Measurements from ENCODE around the gene KIRREL1.

Gene KIRREL1

DNA sequence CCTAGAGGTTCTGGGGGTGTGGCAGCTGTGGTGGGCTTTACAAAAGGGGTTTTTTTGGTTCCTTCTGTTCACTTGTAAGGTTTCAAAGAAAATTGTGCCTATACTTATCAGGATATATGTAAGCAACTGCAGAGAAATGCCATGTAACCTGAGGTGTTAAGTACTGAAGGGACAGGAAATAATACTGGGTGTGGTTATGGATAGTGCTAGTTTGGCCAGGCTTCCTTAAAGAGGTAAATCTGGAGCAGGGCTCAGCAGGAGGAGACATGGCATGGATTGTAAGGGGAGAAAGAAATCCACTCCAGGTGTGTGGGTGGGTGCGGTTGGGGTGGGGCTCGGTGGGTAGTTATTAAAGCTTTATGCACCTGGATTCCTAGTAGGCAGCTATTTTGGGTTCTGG is 28.3 kb downstream of the KIRREL1 start:
- H3K9ac ChIP-seq (ENCODE audit: low read length) = no peak overlapping the region
- H2BK5ac ChIP-seq (ENCODE audit: low read length) = no peak overlapping the region
- no peaks in the 10 kb centered on the region for H3K36me3 ChIP-seq (ENCODE audit: control insufficient read depth, insufficient read depth, low read length)
- H2AK5ac ChIP-seq (ENCODE audit: low read length) = no peak overlapping the region
- no peak overlapping the region for H2BK15ac ChIP-seq (replicated peaks; ENCODE audit: low read depth)
- H3K27ac ChIP-seq (ENCODE audit: low read depth, low read length) = no peak overlapping the region
- H3K23ac ChIP-seq (ENCODE audit: low read length) = no peak overlapping the region
- no CpG with 5 or more reads among the region's 2 CpGs for WGBS (ENCODE audit: extremely low coverage, insufficient coverage, low lambda C conversion rate)
- H4K5ac ChIP-seq (ENCODE audit: low read length) = no peak overlapping the region
- peaks cover 33% of the 10 kb centered on the region for H3K4me1 ChIP-seq (ENCODE audit: control insufficient read depth, low read depth, low read length)
- peaks cover 27% of the 10 kb centered on the region for H3K79me2 ChIP-seq (ENCODE audit: control insufficient read depth, insufficient read depth, low read length)
- no peak overlapping the region for H4K8ac ChIP-seq (ENCODE audit: low read depth, low read length)
- no peak overlapping the region for H2BK120ac ChIP-seq (ENCODE audit: low read depth, low read length)
- H3K4me2 ChIP-seq (ENCODE audit: low read length) = no peak overlapping the region
- no peak overlapping the region for H3K4ac ChIP-seq (ENCODE audit: low read depth, low read length)
- H3K27me3 ChIP-seq (ENCODE audit: insufficient read depth, low read length, poor library complexity) = no peaks in the 10 kb centered on the region
- no peak overlapping the region for H3K56ac ChIP-seq (ENCODE audit: low read length)
- H3K79me1 ChIP-seq (ENCODE audit: low read length) = peaks cover 24% of the 10 kb centered on the region
- no peak for DNase-seq
- H3K4me3 ChIP-seq (ENCODE audit: low read length) = no peak overlapping the region
- peak overlapping the region; percentile 45 for H3K18ac ChIP-seq (ENCODE audit: low read length)

DNA sequence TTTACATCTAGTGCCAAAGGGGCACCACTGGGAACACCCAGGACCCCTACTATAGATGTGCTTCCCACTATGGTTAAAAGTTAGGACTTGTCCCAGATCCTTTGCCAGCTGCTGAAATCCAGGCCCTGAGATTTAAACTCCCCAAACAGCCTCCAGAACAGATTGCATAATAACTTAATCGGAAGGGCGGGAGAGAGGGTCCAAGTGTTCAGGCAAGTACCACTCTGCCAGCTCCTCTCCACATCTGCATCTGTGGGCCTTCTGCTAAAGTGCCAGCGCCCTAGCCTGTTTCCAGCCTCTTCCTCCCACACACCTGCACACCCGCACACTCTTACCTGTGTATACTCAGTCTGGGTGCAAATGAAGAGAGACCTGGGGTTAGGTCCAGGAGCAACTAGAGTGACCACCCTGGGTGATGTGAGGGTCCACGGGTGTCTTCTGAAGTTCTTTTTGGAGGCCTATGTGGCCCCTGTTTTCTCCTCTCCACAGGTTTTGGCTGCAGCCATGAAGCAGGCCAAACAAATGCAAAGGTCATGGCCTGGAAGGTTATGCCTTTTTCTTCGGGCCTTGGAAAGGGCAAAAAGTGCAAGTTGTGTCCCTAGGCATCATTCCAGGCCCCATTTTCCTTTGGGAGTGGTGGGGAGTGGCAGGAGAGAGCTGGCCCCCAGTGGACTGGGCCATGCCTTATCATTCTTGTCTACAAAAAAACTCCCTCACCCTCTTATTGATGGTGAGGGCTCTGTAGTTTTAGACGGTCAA is 29.3 kb downstream of the KIRREL1 start:
- no peak for DNase-seq
- Histone ChIP-seq H3K9ac (ENCODE audit: low read length) (no peak overlapping the region), H3K4me1 (ENCODE audit: control insufficient read depth, low read depth, low read length) (peaks cover 32% of the 10 kb centered on the region), H4K5ac (ENCODE audit: low read length) (no peak overlapping the region), H3K4me2 (ENCODE audit: low read length) (no peak overlapping the region), H2BK120ac (ENCODE audit: low read depth, low read length) (no peak overlapping the region), H3K79me1 (ENCODE audit: low read length) (peaks cover 27% of the 10 kb centered on the region), H3K4ac (ENCODE audit: low read depth, low read length) (no peak overlapping the region), H2BK5ac (ENCODE audit: low read length) (no peak overlapping the region), H3K27ac (ENCODE audit: low read depth, low read length) (no peak overlapping the region), H3K36me3 (ENCODE audit: control insufficient read depth, insufficient read depth, low read length) (no peaks in the 10 kb centered on the region), H3K56ac (ENCODE audit: low read length) (peak overlapping the region; percentile 37), H3K18ac (ENCODE audit: low read length) (peak overlapping the region; percentile 39), H3K23ac (ENCODE audit: low read length) (no peak overlapping the region), H4K8ac (ENCODE audit: low read depth, low read length) (no peak overlapping the region), H3K4me3 (ENCODE audit: low read length) (no peak overlapping the region), H2AK5ac (ENCODE audit: low read length) (no peak overlapping the region), H3K27me3 (ENCODE audit: insufficient read depth, low read length, poor library complexity) (no peaks in the 10 kb centered on the region), H2BK15ac (replicated peaks; ENCODE audit: low read depth) (no peak overlapping the region), H3K79me2 (ENCODE audit: control insufficient read depth, insufficient read depth, low read length) (peaks cover 29% of the 10 kb centered on the region)
- no CpG with 5 or more reads among the region's 7 CpGs for WGBS (ENCODE audit: extremely low coverage, insufficient coverage, low lambda C conversion rate)

DNA sequence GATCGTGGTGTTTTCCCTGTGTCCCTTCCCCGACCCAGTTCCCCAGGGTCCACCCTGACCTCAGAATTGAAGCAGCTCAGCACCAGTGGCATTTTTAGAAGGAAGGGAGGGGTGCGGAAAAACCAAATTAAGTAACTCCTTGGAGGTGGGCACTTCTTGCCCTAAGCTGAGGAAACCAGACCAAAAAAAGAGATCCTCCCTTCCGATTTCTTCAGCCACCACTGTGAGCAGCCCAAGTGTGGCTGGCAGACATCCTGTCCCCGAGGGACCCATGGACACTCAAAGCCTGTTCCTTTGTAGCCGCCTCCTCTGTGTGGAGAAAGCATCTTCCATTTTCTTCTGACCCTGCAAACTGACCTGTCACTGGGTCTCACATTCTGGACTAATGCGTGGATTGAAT is 31.3 kb downstream of the KIRREL1 start:
- Histone ChIP-seq H2BK120ac (ENCODE audit: low read depth, low read length) (no peak overlapping the region), H3K56ac (ENCODE audit: low read length) (peak overlapping the region; percentile 57), H3K4me2 (ENCODE audit: low read length) (no peak overlapping the region), H3K27ac (ENCODE audit: low read depth, low read length) (no peak overlapping the region), H2BK15ac (replicated peaks; ENCODE audit: low read depth) (no peak overlapping the region), H3K27me3 (ENCODE audit: insufficient read depth, low read length, poor library complexity) (no peaks in the 10 kb centered on the region), H3K4me3 (ENCODE audit: low read length) (no peak overlapping the region), H4K8ac (ENCODE audit: low read depth, low read length) (no peak overlapping the region), H2BK5ac (ENCODE audit: low read length) (no peak overlapping the region), H3K79me2 (ENCODE audit: control insufficient read depth, insufficient read depth, low read length) (peaks cover 26% of the 10 kb centered on the region), H2AK5ac (ENCODE audit: low read length) (peak overlapping the region; percentile 10), H3K79me1 (ENCODE audit: low read length) (peaks cover 21% of the 10 kb centered on the region), H3K4ac (ENCODE audit: low read depth, low read length) (no peak overlapping the region), H3K36me3 (ENCODE audit: control insufficient read depth, insufficient read depth, low read length) (no peaks in the 10 kb centered on the region), H3K23ac (ENCODE audit: low read length) (no peak overlapping the region), H3K18ac (ENCODE audit: low read length) (peak overlapping the region; percentile 34), H4K5ac (ENCODE audit: low read length) (peak overlapping the region; percentile 84), H3K9ac (ENCODE audit: low read length) (peak overlapping the region; percentile 27), H3K4me1 (ENCODE audit: control insufficient read depth, low read depth, low read length) (peaks cover 19% of the 10 kb centered on the region)
- no CpG with 5 or more reads among the region's 7 CpGs for whole genome bisulfite sequencing (ENCODE audit: extremely low coverage, insufficient coverage, low lambda C conversion rate)
- DNase-seq = no peak

DNA sequence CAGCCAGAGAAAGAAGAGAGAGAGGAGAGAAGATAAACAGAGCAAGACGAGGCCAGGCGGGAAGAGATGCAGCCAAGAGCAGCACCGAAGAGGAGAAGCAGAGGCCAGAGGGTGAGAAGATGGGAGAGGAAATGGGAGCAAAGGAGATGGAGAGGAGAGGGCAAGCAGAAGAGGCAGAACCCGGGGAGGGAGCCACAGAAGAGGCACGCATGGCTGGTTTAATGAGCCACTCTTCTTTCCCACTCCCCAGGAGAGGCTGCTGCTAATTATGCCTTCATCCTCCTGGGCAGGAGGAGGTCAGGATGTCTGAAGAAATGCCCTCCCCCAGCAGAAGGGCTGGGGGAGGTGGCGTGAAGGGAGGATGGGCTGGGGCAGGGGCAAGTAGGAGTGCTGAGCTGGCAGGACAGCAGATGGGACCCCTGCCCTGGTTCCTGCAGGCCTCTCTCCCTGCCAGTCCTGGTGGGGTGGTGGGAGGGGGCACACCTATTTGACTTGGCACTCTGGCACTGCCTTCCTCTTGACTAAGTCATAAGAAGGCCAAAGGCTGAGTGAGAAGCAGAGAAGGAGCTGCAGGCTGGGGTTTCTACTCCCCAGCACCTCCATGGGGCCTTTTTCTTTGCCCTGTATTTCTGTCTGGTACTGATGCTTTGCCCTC is 32.3 kb downstream of the KIRREL1 start:
- H3K4me1 ChIP-seq (ENCODE audit: control insufficient read depth, low read depth, low read length) = peaks cover 15% of the 10 kb centered on the region
- no CpG with 5 or more reads among the region's 6 CpGs for WGBS (ENCODE audit: extremely low coverage, insufficient coverage, low lambda C conversion rate)
- no peak overlapping the region for H4K5ac ChIP-seq (ENCODE audit: low read length)
- no peak for DNase-seq
- no peak overlapping the region for H2BK120ac ChIP-seq (ENCODE audit: low read depth, low read length)
- H3K36me3 ChIP-seq (ENCODE audit: control insufficient read depth, insufficient read depth, low read length) = no peaks in the 10 kb centered on the region
- no peak overlapping the region for H3K9ac ChIP-seq (ENCODE audit: low read length)
- no peak overlapping the region for H3K4me2 ChIP-seq (ENCODE audit: low read length)
- peaks cover 22% of the 10 kb centered on the region for H3K79me1 ChIP-seq (ENCODE audit: low read length)
- H2BK15ac ChIP-seq (replicated peaks; ENCODE audit: low read depth) = no peak overlapping the region
- H3K27ac ChIP-seq (ENCODE audit: low read depth, low read length) = peak overlapping the region; percentile 15
- peak overlapping the region; percentile 47 for H3K18ac ChIP-seq (ENCODE audit: low read length)
- no peak overlapping the region for H3K4me3 ChIP-seq (ENCODE audit: low read length)
- no peaks in the 10 kb centered on the region for H3K27me3 ChIP-seq (ENCODE audit: insufficient read depth, low read length, poor library complexity)
- no peak overlapping the region for H2AK5ac ChIP-seq (ENCODE audit: low read length)
- peak overlapping the region; percentile 8 for H3K4ac ChIP-seq (ENCODE audit: low read depth, low read length)
- peaks cover 23% of the 10 kb centered on the region for H3K79me2 ChIP-seq (ENCODE audit: control insufficient read depth, insufficient read depth, low read length)
- H4K8ac ChIP-seq (ENCODE audit: low read depth, low read length) = no peak overlapping the region
- H3K56ac ChIP-seq (ENCODE audit: low read length) = peak overlapping the region; percentile 57
- H3K23ac ChIP-seq (ENCODE audit: low read length) = no peak overlapping the region
- no peak overlapping the region for H2BK5ac ChIP-seq (ENCODE audit: low read length)

DNA sequence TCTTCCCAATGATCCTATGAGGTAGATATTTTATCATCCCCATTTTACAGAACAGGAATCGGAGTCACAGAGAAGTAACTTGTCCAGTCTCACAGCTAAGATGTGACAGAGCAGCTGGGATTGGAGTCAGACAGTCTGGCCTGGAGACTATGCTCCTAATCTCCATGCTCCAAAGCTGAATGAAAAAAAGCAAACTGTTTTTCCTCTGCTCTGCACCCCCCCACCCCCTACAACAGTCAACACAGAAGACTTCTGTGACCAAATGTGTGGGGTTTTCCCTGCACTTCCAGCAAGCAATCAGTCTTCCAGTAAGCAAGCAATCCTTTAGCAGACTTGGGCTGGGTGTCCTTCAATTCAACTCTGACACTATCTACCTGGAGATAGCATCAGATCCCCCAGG is 33.2 kb downstream of the KIRREL1 start:
- Histone ChIP-seq H3K4me1 (ENCODE audit: control insufficient read depth, low read depth, low read length) (peaks cover 15% of the 10 kb centered on the region), H4K8ac (ENCODE audit: low read depth, low read length) (no peak overlapping the region), H3K79me1 (ENCODE audit: low read length) (peaks cover 20% of the 10 kb centered on the region), H2BK120ac (ENCODE audit: low read depth, low read length) (no peak overlapping the region), H3K79me2 (ENCODE audit: control insufficient read depth, insufficient read depth, low read length) (peaks cover 19% of the 10 kb centered on the region), H3K27me3 (ENCODE audit: insufficient read depth, low read length, poor library complexity) (no peaks in the 10 kb centered on the region), H2BK15ac (replicated peaks; ENCODE audit: low read depth) (no peak overlapping the region), H3K36me3 (ENCODE audit: control insufficient read depth, insufficient read depth, low read length) (no peaks in the 10 kb centered on the region), H3K27ac (ENCODE audit: low read depth, low read length) (no peak overlapping the region), H3K4ac (ENCODE audit: low read depth, low read length) (no peak overlapping the region), H3K4me2 (ENCODE audit: low read length) (no peak overlapping the region), H2BK5ac (ENCODE audit: low read length) (no peak overlapping the region), H3K18ac (ENCODE audit: low read length) (peak overlapping the region; percentile 39), H3K56ac (ENCODE audit: low read length) (no peak overlapping the region), H3K9ac (ENCODE audit: low read length) (no peak overlapping the region), H2AK5ac (ENCODE audit: low read length) (no peak overlapping the region), H3K23ac (ENCODE audit: low read length) (no peak overlapping the region), H3K4me3 (ENCODE audit: low read length) (no peak overlapping the region), H4K5ac (ENCODE audit: low read length) (no peak overlapping the region)
- no CpG with 5 or more reads among the region's 1 CpG for WGBS (ENCODE audit: extremely low coverage, insufficient coverage, low lambda C conversion rate)
- DNase-seq = no peak

Measured in mesendoderm (in vitro differentiated cells).